Kidney epithelial cell (primary cell): ENCODE data around the gene RIN3. TPM values are rescaled to one million over a fixed set of nuclear protein-coding genes. Genes with fewer than 3 reads are reported as not detected.
"Not testable (repeated sequence)": the region's sequence is repeated elsewhere in the genome, so short reads cannot be mapped to it uniquely, and the experiment has no call there.

Experiments used
- DNase-seq: peaks from one replicate; pipeline ENCODE4 v3.0.0-alpha.2; 2010; ENCODE audit warnings: low read depth
- H3K27me3 ChIP-seq: 2 replicates; pipeline ENCODE4 v1.6.0; 2011; ENCODE audit warnings: low read length; ENCODE audit not compliant: control insufficient read depth, insufficient read depth
- H3K36me3 ChIP-seq: 2 replicates; pipeline ENCODE4 v1.5.1; 2011; ENCODE audit warnings: low read length; ENCODE audit not compliant: control insufficient read depth, insufficient read depth
- H3K4me3 ChIP-seq: 2 replicates; pipeline ENCODE4 v1.5.1; 2011; ENCODE audit warnings: low read depth, mild to moderate bottlenecking, control low read depth, low read length
- total RNA-seq: library from RNA; depleted of rRNA; stranded (reverse); fragments of >200 nt; gene quantifications from 2 replicates; pipeline ENCODE4 v1.2.3, GENCODE V29; 2015
- TF ChIP-seq, protein P1 (sequence below): IDR thresholded peaks from 2 replicates; pipeline ENCODE4 v1.5.1; 2011; ENCODE audit warnings: mild to moderate bottlenecking, moderate library complexity, low read length, control low read depth, inconsistent platforms; ENCODE audit not compliant: insufficient read depth, poor library complexity, severe bottlenecking

RIN3 gene
- total RNA-seq, 1 donor from 2014 or later, result 6.0 TPM

DNA sequence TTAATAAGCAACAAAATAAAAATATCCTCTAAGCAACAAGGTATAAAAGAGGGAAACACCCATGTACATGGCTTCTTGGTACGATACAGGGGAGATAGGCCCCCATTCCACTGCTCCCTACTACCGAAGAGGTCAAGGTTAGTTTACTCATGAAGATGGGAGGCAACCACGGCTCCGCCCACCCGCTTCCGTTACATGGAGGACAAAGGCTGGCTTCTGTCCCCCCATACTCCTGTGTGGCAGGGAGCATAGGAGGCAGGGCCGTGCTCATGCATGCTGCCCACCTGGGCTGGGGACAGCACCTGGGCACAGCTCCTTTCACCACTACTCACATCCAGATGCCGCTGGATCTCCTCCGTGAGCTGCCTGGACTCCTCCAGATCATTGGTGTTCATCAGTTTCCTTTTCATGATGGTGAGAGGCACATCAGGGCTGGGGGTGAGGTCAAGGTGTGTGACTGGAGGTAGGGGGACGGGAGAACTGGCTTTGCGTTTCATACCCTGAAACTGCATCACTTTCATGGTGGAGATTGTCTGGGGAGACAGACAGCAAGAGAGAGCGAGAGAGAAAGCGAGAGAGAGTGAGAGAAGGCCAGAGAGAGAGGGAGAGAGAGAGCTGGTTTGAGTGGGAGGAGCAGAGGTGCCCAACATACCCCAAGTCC lies 195.9 kb downstream of the RIN3 start:
- Histone ChIP-seq H3K36me3 (no peaks in the 10 kb centered on the region), H3K27me3 (no peaks in the 10 kb centered on the region), H3K4me3 (no peak overlapping the region)
- TF ChIP-seq, protein P1, sequence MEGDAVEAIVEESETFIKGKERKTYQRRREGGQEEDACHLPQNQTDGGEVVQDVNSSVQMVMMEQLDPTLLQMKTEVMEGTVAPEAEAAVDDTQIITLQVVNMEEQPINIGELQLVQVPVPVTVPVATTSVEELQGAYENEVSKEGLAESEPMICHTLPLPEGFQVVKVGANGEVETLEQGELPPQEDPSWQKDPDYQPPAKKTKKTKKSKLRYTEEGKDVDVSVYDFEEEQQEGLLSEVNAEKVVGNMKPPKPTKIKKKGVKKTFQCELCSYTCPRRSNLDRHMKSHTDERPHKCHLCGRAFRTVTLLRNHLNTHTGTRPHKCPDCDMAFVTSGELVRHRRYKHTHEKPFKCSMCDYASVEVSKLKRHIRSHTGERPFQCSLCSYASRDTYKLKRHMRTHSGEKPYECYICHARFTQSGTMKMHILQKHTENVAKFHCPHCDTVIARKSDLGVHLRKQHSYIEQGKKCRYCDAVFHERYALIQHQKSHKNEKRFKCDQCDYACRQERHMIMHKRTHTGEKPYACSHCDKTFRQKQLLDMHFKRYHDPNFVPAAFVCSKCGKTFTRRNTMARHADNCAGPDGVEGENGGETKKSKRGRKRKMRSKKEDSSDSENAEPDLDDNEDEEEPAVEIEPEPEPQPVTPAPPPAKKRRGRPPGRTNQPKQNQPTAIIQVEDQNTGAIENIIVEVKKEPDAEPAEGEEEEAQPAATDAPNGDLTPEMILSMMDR, result no peak
- no peak for DNase-seq

DNA sequence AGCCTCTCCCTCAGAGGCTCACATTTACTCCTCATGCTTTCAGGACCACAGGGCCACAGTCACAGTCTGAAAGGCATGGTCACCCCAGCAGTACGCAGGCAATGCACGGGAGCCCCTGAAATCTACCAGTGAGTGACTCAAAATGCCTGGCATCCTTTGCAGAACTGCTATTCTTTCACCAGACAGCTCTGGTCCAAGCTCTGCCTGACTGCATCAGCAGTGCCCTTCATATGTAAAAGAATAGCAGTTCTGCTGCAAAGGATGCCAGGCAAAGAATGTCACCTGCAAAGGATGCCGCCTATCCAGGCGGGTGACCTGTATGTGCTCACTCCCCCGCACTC lies 196.4 kb downstream of the RIN3 start:
- DNase-seq, result no peak
- H3K4me3 ChIP-seq, result no peak overlapping the region
- H3K36me3 ChIP-seq, result no peaks in the 10 kb centered on the region
- TF ChIP-seq, protein P1, result no peak
- H3K27me3 ChIP-seq, result no peaks in the 10 kb centered on the region

GRCh38 chr14:92711976-92712653 lies 198.5 kb downstream of the RIN3 start:
- H3K4me3 ChIP-seq, result no peak overlapping the region
- TF ChIP-seq, protein P1, result no peak
- DNase-seq, result no peak
- H3K36me3 ChIP-seq, result no peaks in the 10 kb centered on the region
- H3K27me3 ChIP-seq, result no peaks in the 10 kb centered on the region

- Histone ChIP-seq H3K36me3 (no peaks in the 10 kb centered on the region), H3K27me3 (no peaks in the 10 kb centered on the region), H3K4me3 (no peak overlapping the region)
- TF ChIP-seq, protein P1, result no peak
- DNase-seq, result no peak
Observed at GRCh38 chr14:92712654-92713051, 199.1 kb downstream of the RIN3 start.

GRCh38 chr14:92714739-92715307 lies 201.2 kb downstream of the RIN3 start:
- not testable (repeated sequence) for H3K4me3 ChIP-seq, DNase-seq, H3K36me3 ChIP-seq, H3K27me3 ChIP-seq
- TF ChIP-seq, protein P1, result peak; percentile 79
